Activated CD8-positive, alpha-beta memory T cell treated with anti-CD3 and anti-CD28 coated beads, Interleukin-2, amount 50 U/mL, for 4 hours (primary cell): ENCODE measurements around the gene MTUS2.

ENCODE experiments used
- DNase-seq: peaks from one replicate; pipeline ENCODE4 v3.0.0-alpha.2; 2020

MTUS2 gene

DNA sequence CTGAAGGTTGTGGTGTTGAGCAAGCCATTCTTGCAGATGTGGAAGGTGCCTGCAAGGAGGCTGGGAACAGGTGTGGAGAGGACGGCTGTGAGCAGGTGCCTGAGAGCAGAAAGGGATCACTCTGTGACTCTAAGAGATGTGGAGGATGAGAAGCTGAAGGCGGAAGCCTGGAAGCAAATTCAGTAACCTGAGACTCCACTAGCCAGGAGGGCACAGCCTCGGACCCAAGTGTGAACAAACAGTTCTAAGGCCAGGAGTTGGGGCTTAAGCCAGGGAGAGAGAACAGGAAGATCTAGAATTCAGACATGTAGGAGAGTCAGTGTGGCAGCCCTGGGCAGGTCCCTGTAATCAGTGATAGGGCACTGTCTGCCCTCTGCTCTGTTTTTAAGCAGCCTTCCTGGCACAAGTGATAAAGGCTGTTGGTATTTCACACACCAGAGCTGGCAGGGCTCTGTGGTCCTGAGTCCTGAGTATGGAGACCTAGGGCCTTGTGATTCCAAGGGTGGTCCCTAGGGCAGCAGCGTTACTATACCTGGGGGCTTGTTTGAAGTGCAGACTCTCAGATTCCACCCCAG, 644.1 kb downstream of the MTUS2 start:
- DNase-seq, result no peak

DNA sequence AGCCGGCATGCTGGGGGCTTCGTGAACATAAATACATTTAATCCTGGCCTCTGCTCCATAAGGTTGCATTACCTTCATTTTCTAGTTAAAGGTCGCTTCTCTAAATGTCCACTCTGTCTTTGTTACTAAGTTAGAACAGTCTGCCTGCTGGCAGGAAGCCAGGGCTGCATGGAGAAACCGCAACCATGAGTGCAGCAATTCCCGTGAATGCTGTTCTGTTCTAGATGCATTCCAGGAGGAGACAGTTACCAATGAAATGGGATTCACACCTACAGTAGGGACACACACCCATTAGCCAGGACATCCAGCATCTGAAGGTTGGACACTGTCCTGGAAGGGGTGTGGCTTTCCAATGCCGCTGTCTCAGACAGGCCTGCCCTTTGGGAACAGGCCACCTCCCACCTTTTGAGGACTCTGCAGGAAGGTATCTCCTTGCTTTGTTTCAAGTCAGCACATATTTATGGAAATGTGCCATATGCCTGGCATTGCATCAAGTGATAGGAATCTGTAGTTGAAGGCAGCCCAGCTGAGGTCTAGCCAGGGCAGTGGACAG, 645.7 kb downstream of the MTUS2 start:
- DNase-seq, result no peak

DNA sequence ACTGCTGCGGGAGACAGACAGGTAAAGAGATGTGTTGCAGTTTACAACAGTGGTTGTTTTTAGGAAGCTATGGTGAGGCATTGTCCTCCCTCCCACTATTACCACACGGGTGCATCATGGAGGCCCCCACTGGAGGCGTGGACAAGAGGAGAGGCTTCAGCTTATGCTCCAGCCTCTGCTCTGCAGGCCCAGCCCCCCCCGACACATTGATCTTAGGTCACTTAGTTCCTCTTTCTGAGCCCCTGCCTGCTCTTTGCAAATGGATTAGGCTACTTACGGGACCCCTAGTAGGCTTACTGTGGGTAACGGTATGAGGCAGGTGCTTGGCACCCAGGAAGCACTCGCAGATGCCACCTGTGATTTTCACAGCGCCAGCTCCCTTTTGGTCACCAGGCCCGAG, 651.4 kb downstream of the MTUS2 start:
- DNase-seq, result no peak

DNA sequence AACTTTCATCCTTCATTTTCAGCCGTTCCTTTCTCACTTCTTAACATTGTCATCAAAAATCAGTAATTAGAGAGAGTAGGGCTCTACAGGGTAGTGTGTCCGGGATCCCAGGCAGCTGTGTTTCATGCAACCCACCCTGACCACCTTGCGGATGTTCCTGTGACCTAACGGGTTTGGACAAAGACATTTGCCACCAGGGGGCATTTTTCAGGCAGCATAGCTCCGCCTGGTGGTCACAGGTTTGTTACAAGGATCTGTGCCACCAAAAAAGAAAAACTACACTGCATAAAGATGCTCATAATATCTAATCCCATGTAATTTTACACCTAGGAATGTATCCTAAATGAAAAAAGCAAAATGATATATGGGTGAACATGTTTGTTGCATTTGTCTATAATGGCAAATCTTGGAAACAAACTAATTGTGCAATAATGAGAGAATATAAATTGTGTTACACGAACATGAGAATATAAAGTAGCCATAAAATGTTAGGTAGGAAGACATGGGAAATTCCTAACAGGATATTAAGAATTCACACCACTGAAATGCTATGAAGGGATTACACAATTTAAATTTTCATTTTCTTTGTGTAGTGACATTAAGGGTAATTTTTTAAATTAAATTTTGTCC, 652.3 kb downstream of the MTUS2 start:
- peak; percentile 30 for DNase-seq

DNA sequence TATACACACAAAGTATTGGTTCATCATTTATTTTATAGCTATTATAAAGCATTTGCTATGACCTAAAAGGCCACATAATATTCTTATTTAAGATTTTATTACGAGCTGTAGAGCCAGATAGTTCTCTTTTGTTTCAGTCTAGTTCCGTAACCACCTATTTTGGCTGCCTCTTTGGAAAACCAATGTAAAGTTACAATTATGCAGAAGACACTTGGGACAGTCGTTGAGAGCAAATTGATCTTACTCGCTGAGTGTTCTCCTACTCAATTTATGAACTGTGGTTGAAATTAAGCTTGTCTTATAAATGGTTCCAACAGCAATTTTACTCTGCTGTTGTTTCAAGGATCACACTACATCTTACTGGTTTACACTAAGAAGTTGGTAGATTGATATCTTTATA, 653.0 kb downstream of the MTUS2 start:
- no peak for DNase-seq

DNA sequence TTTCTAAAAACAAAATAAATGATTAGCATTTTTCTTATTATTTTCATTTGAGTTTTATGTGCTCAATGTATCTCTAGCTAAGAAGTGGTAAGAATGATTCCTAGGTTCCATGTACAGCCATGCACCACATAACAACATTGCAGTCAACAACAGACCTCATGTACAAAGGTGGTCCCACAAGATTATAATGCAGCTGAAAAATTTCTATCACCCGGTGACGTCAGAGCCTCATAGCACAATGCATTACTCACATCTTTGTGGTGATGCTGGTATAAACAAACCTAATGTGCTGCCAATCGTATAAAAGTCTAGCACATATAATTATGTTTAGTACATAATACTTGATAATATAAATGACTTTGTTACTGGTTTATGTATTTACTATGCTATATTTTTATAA, 654.9 kb downstream of the MTUS2 start:
- DNase-seq, result no peak

DNA sequence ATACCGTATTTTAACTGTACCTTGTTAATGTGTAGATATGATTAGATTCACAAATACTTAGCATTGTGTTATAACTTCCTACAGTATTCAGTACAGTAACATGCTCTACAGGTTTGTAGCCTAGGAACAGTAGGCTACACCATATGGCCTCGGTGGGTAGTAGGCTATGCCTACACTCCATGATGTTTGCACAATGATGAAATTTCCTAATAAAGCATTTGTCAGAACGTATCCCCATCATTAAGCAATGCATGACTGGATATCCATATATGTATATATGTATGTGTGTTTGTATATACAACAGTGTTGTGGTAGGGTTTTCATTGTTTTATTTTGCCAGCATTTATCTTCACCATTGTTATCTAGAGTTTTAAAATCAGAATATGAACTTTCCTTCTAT, 655.9 kb downstream of the MTUS2 start:
- no peak for DNase-seq

DNA sequence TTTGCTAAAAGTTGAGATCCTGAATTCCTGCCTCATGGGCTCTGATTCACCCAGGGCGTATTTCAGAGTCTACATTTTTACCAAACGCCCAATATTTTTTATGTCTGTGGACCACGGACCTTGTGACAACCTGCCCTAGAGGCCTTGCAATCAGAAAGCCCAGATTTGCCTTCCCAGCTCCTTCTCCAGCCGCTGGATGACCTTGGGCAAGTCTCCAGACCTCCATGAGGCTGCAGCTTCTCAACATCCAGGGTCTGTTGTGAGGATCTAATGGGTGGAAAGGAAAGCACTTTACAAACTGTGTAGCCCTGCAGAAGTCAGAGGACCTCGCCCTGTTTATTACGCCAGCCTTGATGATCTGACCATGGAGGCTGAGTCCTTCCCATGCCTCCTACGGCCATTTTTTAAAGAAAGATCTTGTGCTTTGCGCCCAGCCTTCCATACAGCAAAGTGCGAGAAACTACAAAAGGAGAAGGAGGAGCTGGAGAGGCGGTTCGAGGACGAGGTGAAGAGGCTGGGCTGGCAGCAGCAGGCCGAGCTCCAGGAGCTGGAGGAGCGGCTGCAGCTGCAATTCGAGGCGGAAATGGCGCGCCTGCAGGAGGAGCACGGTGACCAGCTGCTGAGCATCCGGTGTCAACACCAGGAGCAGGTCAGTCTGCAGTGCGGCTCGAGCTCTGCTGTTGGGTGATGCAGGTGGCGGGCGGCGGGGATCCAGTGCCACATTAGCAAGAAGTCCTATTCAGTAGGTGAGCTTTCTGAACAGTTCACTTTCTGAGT, 659.8 kb downstream of the MTUS2 start:
- no peak for DNase-seq

DNA sequence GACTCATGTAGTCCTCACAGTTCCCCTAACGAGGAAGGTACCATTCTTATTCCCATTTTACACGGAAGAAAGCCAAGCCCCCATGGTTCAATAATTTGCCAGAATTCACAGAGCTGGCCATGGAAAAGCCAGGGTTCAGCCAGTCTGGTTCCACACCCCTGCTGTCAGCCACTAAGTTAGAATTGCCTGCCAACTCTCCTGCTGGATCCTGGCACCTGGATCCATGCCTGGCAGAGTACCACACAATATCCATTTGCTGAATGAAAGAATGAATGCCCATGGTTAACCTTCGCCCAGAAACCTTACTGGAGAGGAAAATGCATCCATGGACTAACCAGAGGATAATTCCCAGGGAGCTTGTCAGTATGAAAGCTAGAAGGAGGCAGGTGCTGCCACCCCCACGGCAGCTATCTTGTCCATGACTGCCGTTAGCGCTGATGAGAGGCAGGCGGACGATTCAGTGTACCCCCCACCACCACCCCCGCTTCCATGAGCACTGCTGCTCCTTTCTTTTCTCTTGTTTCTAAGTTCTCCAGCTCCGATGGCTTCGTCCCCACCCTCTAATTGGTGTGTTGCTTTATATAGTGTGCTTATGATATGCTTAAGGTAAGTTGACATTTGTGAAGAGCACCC, 660.9 kb downstream of the MTUS2 start:
- no peak for DNase-seq

DNA sequence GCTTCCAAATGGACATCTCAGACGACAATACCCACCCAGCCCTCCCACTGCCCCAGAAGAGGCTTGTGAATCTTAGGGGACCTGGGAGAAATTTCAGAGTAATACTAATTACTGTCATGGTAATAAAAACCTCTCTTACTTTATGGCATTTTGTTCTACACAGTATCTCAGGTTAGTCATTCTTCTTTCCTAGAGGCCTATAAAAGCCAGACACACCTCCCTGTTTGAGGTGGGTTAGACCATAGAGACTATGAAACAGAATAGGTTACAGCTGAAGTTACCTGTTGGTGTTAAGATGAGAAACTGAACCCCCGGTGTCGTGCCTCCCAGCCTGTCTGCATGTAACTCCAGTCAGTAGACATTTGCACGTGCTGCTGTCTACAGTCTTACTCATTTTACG, 661.5 kb downstream of the MTUS2 start:
- no peak for DNase-seq

DNA sequence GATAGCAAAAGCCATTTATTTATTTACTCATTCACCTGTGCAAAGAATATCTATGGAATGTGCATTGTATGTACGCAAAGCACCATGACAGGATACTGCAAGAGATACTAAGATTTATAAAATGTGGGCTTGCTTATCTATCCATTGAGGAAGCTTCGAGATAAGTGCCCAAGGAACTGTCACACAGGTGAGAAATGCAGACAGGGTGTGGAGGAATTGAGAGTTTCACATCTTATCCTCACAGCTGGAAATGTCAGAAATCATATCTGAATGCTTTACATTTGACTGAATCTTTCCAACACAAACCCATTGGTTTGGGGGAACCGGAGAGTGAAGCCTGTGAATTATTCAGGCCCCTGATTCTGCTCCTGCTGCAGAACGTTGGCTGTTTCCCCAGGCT, 662.4 kb downstream of the MTUS2 start:
- no peak for DNase-seq

DNA sequence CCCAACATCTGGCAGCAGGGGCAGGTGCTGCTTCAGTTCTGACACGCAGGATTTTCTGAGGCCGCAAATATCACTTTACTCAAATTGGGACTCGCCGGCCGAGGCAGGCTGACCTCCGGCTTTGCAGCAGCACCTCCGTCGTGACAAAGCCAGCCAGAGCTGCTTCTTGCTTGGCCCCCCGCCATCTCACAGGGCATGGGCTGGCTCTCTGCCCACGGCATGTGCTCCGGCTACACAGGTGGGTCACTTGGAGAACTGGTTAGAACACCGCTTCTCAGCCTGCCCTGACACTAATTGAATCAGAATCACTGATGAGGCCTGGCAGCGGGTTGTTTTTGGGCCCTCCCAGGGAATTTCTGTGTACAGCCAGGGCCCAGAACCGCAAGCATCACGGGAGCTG, 663.1 kb downstream of the MTUS2 start:
- no peak for DNase-seq

DNA sequence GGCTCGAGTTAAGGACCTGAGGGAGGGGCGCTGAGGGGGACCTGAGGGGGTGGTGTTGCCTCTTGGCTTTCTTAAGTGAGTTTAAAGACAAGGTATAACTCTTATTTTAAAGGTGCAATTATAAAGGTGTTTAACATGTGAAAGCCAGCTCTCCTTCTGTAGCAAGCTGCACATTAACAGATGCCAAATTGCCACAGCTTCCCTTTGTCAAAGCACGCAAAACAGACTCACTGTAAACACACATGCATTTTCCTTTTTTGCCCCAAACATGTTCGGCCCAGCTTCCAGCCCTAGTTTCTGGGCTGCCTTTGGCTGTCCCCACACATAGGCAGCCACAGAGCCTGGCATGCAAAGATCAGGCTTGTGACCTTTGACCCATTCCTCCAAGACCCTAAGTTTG, 663.5 kb downstream of the MTUS2 start:
- no peak for DNase-seq

DNA sequence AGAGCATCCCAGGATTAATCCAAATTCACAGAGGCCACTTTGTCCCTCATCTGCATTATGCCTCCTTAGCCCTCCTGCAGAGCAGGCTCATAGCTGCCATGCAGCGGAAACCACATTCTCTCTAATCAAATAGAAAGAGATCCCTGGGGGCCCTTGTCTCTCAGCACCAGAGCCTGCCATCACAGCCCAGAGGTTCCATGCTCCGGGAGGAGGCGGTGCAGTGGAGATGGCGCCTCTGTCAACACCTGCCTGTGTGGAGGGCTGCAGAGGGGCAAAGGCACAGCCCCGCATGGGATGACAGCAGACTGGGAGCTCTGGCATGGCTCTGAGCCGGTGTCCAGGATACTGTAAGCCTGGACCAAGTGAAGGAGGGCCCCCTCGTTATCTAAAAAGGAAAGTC, 664.1 kb downstream of the MTUS2 start:
- DNase-seq, result no peak

DNA sequence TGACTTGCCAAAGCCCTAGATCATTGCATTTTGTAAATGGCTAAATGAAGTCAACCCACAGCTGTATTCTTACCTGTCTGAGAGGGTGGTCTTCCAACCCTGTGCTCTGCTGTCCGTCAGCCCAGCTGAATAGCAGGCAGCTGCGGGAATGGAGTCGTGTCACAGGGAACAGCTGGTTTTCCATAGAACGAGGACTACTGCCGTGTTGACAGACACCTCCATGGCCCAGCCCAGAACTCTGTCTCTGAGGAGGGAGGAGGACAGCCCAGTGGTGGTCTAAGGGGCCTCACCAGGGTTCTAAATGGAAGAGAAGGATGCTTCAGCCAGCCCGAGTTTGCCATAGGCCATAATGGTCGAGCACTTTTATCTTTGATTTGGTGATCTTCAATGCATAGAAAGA, 664.7 kb downstream of the MTUS2 start:
- no peak for DNase-seq

DNA sequence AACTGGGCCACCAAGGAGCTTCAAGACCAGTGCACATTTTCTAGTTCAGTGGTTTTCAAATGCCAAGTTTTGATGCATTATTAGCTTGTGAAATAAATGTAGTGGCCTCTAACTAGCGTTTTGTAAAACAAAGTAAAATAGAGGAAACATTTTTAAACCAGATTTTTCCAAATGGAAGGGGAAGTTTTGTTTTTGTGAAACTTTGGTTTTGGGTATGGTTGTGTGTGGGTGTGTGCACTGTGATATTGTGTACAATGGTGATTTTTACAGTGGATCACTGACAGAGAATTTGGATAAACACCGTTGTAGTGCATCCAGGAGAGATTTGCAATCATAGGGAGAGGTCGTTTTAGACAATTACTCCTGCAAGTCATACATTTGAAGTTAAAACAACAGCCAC, 666.4 kb downstream of the MTUS2 start:
- DNase-seq, result no peak

DNA sequence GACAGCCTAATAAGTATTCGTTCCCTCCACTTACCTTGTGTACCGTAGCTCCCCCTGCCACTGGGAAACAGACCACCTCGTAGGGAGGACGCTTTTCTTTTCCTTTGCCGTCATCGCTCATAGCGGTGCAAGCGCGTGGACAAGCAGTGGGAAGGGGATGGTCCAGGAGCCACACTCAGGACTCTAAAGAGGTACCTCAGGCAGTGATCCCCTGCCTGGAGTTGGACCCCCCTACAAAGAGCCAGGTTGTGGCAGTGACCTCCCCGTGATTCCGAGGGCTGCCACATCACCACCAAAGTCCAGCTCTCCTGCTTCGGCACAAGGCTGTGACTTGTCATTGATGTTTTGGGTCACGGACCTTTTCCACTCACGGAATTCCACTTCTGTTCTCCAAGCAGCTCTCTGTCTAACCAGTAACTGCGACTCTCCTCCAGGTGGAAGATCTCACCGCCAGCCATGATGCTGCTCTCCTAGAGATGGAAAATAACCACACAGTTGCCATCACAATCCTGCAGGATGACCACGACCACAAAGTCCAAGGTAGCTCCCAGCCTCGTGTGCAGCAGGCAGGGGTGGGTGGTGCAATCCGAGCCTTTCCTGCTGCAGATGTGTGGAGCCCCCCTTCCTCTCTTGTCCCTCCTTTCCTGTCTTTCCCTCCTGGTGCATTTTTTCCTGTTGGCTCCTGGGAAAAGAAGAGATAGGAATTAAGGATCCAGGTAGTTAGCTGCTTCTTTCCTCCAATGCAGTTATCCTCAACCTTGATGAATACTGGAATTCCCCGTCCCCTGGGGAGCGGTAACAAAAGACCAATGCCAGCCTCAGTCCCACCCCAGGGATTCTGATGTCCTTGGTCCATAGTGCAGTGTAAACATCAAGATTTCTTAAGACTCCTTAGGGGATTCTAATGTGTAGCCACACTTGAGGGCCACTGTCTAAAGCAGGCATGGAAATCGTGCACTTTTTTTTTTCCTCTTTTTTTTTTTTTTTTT, 667.6 kb downstream of the MTUS2 start:
- no peak for DNase-seq

DNA sequence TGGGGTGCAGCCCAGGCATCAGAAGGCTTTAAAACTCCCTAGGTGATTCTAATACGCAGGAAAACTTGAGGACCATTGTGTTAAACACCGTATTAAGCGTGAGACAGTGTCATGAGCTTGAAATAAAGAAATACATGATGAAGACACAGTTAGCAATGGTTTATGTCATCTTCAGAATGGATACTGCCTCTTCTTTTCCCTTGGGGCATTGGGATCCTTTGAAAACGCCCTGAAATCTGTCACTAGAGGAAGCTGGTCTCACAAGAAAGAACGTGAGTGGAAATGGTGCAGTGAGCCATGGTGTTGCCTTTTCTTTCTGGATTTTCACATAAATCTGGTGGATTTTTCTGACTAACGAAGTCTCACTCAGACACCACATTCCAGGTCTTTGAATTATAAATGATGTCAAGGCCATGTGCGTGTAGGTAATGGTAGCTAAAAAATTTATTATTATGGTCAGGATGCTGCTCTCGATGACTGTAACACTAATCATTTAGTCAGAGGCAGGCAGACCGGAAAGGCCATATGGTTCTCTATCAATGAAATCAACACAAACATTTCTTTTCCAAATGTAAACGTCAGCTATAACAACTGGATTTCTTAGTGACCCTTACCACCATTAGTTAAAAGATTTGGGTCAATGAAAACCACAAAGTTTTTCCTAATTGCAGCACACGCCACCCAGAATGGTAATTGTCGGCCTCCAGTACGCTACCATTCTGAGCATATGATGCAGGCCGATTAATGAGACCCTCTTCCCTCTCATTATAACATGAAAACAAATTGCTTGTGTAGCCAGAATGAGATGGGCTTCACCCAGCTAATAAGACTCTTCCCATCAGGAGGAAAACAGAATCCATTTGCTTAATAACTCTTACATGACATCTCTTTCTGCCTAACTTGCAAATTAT, 669.8 kb downstream of the MTUS2 start:
- DNase-seq, result no peak

DNA sequence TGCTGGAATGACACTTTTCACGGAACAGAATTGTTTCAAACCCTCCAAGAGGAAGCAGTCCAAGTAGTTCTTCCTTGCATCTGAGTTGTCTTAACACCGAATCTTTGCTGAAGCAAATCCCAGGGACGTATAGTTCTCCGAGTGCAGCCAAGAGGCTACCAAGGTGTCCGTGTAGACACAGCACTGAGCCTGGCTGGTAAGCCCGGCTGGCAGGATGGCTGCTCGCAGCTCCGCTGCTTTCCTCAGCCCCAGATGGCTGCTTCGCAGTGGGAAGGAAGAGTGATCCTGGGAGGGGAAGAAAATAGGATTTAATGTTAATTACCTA, 670.4 kb downstream of the MTUS2 start:
- DNase-seq, result no peak

DNA sequence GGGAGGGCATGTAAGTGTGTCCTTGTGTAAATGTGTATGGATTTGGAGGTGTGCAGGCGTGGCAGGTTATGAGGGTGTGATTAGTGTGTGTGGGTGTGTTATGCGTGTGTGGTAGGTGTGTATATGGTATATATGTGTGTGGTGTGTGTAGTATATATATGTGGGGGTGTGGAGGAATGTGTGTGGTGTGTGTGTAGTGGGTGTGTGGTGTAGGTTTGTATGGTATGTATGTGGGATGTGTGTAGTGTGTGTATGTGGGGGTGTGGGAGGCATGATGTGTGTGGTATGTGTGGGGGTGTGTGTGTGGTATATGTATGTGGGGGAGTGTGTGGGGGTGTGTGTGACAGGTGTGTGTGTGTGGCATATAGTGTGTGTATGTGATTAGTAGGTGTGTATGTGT, 671.1 kb downstream of the MTUS2 start:
- no peak for DNase-seq

DNA sequence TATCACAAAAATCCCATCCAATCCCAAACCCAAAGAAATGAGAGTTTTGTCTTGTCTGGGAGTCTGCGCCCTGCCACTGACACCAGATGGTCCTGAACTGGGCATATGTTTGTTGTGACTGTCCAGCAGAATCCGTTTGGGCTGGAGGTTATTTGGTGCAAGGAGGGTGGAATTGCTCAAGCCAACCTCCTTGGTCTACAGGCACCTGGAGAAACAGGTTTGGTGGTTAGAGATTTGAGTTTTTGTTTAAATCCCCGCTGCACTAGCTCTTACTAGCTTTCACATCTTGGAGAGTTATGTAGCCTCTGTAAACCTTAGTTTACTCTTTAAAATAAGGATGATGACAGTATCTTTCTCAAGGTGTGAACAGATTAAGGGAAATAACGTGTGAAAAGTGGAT, 673.7 kb downstream of the MTUS2 start:
- no peak for DNase-seq

DNA sequence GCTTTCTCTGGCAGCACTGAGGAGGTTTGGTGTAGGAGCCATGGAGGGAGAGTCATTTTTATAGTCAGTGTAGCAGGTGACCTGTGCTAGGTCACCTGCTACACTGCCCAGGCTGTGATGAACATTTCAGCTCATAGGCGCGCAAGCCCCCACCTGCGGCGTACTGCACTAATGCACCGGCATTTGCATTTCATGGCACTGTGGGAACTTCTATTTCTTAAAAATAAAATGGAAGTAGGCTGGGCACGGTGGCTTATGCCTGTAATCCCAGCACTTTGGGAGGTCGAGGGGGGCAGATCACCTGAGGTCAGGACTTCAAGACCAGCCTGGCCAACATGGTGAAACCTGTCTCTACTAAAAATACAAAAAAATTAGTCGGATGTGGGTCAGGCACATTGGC, 674.4 kb downstream of the MTUS2 start:
- no peak for DNase-seq
